Left kidney (tissue), 1 donor: ENCODE measurements around the gene ZNF484. TPM values are rescaled to one million over a fixed set of nuclear protein-coding genes. Genes with fewer than 3 reads are reported as not detected.

ENCODE experiments used
- polyA plus RNA-seq: library from polyadenylated mRNA; unstranded; fragments of 120-200 nt; gene quantifications from one replicate; pipeline ENCODE4 v1.2.1, GENCODE V29; 2013; ENCODE audit not compliant: insufficient read length

Gene ZNF484
- polyA plus RNA-seq, 1 donor = 12.0 TPM

Other genes with a start within 250 kb of the ZNF484 start
- gene IPPK, start 207.9 kb downstream of the ZNF484 start, polyA plus RNA-seq = 13.7 TPM
- 29.3 TPM for gene BICD2, start 113.2 kb downstream of the ZNF484 start, polyA plus RNA-seq
- 6.5 TPM for gene FGD3, start 69.5 kb upstream of the ZNF484 start, polyA plus RNA-seq
- gene SUSD3, start 180.7 kb upstream of the ZNF484 start, polyA plus RNA-seq = 6.9 TPM
- 16.3 TPM for gene CARD19, start 218.2 kb upstream of the ZNF484 start, polyA plus RNA-seq